Stimulated activated CD4-positive, alpha-beta T cell treated with anti-CD3 and anti-CD28 coated beads, Interleukin-4, amount 100 ng/mL, for 1 hour (primary cell): ENCODE measurements around the gene MYMX.
A peak's percentile ranks its signal among the peaks of the same experiment; 100 is the strongest.

Experiments
- DNase-seq: peaks from one replicate; pipeline ENCODE4 v3.0.0-alpha.2; 2020

Gene MYMX

DNA sequence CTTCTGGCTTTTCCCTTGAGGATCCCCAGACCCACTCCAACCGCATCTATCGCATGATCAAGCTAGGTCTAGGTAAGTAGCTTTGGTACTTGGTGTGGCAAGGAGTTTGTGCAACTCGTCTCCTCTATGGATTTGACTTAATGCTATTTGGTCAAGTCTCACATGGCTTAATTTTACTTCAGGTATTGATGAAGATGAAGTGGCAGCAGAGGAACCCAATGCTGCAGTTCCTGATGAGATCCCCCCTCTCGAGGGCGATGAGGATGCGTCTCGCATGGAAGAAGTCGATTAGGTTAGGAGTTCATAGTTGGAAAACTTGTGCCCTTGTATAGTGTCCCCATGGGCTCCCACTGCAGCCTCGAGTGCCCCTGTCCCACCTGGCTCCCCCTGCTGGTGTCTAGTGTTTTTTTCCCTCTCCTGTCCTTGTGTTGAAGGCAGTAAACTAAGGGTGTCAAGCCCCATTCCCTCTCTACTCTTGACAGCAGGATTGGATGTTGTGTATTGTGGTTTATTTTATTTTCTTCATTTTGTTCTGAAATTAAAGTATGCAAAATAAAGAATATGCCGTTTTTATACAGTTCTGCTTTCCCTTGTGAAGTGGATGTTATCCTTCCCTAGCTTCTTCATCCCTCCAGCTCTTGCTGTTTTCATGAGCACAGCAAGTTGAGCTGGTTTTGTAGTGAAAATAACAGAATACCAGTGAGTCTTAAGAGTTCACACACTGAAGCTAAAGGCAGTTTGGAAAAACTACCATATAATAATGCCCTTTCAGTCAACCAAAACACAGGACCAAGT, 36.8 kb downstream of the MYMX start:
- DNase-seq, result peak; percentile 50

DNA sequence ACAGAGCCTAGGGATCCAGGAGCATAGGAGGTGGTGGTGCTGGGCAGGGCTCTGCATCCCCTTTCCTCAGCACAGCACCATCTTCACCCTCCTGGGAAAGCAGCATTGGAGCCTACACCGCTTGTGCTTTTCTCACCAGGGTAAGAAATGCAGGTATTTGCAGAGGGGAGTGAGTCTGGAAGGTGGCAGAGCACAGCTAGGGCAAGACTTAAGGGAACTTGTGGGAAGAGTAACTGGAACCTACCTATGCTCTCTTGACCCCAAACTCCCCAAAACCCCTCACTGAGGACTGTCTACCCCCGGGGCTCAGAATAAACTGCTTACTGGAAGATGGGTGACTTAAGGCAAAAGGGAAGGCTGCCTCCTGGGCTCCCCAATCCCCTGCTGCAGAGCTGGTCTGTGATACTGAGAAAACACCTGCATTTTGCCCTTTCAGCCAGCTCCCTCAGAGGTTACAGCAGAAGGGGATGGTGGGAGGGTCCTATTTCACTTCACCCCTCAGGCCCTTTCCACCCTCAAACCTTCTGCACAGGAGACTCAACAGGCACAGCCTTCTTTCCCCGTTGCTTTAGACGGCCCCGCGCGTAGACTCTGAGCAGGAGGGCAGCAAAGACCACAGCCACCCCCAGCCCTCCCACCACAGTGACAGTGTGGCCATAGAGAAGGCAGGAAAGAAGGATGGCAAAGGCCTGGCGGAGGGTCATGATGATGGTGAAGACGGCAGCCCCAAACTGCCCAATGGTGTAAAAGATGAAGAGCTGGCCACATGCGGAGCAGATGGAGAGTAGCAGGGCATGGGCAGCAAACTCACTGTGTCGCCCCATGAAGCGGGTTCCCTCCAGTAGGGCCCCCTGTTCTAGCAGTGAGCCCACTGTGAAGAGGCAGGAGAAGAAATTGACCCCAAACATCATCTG, 37.7 kb downstream of the MYMX start:
- peak; percentile 28 for DNase-seq

GRCh38 chr6:44255105-44255808, 38.5 kb downstream of the MYMX start:
- DNase-seq, result peak; percentile 43

DNA sequence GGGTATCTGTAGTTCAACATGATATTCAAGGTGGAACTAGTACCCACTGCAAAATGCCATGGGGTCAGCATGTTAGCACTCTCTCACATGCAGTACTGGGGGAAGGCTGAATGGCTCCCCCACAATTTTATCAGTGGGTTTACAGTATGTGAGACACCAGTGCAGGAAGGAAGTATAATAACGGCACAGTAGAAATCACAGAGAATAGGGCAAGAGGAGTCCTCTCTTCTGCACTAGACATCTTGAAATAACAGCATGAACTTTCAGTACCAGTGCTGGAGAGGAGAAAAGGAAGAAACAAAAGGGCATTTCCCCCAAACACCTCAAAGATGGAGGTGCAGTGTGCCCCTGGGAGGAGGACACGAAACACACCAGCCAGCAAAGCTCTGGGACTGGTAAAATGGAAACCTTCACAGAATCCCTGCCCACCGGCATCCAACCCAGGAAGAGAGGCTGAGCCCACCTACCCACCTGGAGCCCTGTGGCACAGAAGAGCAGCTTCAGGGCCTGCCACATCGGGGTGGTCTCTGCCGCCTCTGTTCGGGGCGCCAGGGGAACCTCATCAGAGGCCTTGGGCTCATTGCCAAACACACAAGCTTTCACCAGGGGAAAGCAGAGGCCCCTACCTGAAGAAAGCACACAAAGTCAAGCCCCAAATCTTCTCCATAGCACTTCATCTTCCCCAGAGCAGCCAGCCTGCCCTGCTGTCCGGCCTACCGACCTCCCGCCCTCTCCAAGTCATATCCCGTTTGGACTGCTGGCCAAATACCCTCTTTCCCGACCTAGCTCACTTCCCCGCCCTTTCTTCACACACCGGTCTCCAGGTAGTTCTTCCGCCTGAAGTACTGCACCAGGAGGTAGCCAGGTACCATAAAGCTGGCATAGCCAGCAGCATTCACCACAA, 39.4 kb downstream of the MYMX start:
- DNase-seq, result no peak

GRCh38 chr6:44256775-44257024, 40.0 kb downstream of the MYMX start:
- DNase-seq, result no peak

- DNase-seq, result peak; percentile 66
Observed at GRCh38 chr6:44257025-44257752, 40.5 kb downstream of the MYMX start, which contains the start of gene SLC35B2. TSS of gene SLC35B2 (minus strand) at chr6:44257528. CDS start at chr6:44257410, 118 bp downstream.

GRCh38 chr6:44257753-44258324, 41.1 kb downstream of the MYMX start:
- no peak for DNase-seq

GRCh38 chr6:44258325-44258863, 41.7 kb downstream of the MYMX start:
- DNase-seq, result no peak

DNA sequence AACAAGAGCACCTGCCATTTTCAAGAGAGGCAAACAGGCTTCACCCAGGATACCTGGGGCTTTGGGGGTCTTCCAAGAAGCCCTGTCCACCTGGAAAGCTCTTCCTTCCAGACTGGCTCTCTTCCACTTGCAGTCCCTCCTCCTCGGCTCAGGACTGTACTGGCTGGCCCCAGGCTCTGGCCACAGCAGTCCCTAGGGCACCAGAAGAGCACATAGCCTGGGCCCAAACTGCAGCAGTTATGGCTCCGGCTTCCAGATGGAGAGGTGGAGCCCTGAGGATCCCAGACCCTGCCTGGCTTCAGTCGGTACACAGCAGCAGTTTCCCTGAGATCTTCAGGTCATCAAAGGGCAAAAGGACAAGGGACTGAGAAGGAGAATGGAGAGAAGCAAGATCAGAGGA, 42.2 kb downstream of the MYMX start:
- no peak for DNase-seq

DNA sequence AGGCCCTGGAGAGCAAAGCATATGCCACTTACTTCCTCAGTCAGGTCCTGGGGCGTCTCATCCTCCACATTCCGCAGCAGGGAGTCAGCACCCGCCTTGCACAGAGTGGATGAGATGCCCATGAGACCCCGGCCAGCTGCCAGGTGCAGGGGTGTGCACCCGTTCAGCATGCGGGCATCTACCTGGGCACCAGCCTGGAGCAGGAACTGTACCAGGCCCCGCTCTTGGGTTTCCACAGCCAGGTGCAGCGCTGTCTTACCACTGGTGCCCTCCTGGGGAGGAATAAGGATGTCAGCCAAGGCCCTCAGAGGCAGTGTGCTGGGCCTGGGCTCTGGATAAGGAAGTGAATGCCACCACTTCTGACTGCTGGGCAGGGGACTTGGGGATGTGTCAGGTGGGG, 43.3 kb downstream of the MYMX start:
- DNase-seq, result no peak

DNA sequence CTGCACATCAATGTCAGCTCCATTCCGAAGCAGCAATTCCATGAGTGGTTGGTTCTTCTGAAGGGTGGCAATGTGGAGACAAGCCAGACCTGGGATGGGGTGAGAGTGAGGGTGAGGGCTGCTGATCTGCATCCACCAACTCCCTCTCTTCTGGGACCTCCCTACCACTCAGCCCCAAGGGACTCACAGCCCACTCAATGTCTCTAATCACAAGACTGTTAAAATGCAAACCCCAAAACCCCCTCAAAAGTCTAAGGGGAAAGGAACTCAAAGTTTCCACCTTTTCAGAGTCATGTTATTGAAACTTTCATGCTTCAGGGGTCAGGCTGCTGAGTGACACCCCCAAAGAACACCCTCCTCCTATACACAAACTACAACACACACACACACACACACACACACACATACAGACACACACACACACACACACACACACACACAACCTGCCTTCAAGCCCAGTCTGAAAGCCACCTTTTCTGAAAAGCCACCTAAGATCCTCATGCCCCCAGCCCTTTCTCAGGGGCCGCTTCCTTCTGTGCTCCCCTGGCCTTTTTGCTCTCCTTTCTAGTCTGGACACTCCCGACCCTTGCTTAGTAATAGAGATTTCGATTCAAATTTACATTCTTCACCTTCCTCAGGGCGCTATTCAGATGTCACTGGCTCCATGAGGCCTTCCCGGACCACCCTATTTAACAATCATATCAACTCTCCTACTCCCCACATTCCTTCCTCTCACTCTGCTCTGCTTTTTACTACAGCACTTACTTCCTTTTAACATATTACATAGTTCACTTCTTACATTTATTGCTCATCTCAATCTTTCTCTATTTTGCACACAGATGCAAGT, 43.9 kb downstream of the MYMX start:
- no peak for DNase-seq

DNA sequence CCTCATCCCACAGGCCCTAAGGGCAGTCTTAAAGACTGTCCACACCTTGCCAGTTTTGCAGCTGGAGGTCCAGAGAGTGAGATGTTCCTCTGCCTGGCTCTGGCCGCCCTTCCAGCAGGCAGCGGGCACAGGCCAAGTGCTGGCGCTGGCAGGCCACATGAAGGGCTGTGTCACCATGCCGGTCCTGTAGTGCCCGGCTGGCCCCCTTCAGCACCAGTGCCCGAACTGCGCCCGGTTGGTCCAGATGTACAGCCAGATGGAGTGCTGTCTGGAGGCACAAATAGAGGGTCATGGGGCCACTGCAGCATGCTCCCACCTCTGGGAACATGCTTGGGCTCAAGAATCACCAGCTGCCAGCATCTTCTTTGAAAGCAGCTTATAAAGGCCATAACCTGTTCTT, 44.9 kb downstream of the MYMX start:
- DNase-seq, result no peak

GRCh38 chr6:44262467-44263353, 46.0 kb downstream of the MYMX start:
- no peak for DNase-seq

DNA sequence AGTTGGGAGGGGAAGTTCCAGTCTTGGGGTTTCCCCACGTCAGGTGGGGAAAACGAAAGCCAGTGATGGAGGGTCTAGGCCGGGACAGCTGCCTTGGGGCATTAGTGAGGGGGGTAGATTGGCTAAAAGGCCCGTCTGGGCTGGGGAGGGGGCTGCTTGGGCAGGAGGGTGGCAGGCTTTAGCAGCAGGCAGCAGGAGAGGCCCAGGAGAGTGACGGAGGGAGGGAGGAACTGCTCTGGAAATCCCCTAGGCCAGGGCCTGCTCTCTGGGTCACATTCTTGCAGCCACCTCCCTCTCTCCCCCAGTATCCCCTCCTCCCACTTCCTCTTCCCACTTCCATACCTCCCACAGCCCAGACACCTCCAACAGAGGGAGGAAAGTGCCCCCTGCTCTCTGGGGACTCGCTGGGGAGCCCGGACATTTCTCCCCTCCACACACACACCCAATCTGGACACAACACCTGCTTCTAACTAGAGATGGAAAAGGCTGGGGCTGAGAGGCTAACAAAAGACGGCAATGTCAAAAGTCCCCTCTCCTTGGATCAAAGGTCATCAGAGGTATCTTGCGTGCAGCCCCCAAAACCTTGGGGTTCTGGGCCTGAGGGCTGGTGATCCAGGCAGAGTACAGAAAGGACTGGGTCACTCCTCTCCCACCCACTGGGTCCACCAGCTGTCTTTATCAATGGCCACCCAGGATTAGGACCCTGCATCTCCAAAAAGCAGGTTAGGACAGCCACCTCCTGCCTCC, 46.8 kb downstream of the MYMX start:
- DNase-seq, result peak; percentile 35

GRCh38 chr6:44264154-44265006, 47.7 kb downstream of the MYMX start:
- DNase-seq, result peak; percentile 33

DNA sequence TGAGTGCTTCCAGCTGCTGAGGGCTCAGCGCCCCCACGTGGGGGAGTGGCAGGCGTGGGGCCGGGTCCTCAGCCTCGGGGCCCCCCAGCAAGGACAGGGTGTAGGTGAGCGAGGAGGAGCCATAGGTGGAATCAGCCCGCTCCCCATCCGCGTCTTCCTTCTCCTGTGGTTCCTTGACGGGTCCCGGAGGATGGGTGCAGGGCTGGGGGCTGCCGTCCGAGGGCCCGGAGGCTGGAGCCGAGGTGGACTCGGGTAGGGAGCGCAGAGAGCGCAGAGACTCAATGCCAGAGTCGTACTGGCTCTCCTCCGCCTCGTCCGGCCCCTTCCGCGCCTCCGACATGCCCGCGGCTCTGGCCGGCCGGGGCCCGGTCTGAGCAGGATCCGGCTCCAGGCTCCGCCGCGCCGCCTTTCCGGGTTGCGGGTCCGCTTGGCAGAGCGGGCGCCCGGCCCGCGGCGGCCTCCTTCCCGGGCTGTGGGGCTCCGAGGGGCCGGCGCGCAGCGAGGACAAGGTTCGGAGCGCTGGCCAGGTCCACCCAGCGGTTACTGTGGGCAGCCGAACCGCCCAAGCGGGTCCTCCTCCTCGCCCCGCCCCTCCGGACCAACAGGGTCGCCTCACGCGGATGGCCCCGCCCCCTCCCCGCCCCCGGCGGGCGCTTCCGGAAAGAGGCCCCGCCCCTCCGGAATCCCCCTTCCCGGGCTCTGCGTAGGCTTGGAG, 48.4 kb downstream of the MYMX start, which contains the start of gene NFKBIE:
NFKBIE (minus strand) TSS at position 545 of the 715 bp plus-strand sequence; CDS start at position 340, 205 bp downstream.
- peak; percentile 96 for DNase-seq
